HG02885 (cell line): ENCODE data around the gene BAG5.
"Not testable (repeated sequence)": the region's sequence is repeated elsewhere in the genome, so short reads cannot be mapped to it uniquely, and the experiment has no call there.

Experiments
- ATAC-seq: cut with Tn5 transposase; IDR thresholded peaks from one replicate; pipeline ENCODE4 v1.9.1; 2021; ENCODE audit warnings: mild to moderate bottlenecking; ENCODE audit not compliant: unreplicated experiment, poor library complexity

BAG5 gene

DNA sequence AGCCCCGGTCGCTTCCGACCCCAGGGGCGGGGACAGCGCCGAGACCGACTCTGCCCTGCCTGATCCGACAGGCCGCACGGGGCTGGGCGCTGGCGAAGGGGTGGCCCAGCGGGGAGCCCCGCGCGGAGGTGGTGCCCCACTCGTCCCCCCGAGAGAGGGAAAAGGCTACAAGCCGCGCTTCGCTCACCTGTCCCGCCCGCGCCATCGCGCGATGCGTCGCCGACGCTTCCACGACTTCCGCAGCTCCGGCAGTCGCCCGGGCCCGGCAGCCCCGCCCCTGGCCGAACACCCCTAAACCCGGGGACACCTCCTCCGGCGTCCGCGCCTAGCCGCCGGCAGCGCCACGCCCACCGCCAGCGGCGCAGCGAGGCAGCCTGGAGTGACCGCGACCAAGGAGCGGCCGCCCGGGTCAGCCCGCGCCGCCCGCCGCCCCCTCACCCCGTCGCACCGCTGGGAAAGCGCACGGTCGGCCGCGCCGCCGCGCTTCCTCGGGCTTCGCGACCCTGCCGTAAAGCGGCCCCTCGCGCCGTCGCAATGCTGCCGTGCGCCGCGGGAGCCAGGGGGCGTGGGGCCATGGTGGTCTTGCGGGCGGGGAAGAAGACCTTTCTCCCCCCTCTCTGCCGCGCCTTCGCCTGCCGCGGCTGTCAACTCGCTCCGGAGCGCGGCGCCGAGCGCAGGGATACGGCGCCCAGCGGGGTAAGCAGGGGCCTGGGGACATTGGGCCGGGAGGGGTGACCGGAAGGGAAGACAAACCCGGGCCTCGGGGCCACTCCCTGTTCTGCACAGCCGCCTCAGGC, at the start of gene BAG5, which contains the start of gene COA8:
TSS of gene BAG5 (minus strand) at position 229 of the 797 bp plus-strand sequence. CDS start 1,493 bp downstream, outside the sequence.
TSS of gene COA8 (plus strand) at position 532 of the 797 bp plus-strand sequence. CDS start at position 574, 42 bp downstream.
- peak; percentile 78 for ATAC-seq

- no peak for ATAC-seq
Measured at GRCh38 chr14:103611215-103611614, 48.8 kb upstream of the BAG5 start.

DNA sequence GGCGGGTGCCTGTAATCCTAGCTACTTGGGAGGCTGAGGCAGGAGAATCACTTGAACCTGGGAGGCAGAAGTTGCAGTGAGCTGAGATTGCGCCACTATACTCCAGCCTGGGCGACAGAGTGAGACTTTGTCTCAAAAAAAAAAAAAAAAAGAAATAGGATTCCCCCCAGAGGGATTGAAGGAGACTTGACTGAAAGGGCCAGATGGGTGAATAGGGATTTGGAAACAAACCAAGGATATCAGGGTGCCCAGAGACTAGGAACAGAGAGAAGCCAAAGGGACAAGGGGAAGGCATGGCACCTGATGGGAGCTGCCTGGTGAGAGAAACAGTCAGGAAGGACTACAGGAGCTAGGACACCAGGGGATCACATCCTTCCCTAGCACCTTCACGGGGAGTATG, 46.6 kb upstream of the BAG5 start:
- ATAC-seq: not testable (repeated sequence)

DNA sequence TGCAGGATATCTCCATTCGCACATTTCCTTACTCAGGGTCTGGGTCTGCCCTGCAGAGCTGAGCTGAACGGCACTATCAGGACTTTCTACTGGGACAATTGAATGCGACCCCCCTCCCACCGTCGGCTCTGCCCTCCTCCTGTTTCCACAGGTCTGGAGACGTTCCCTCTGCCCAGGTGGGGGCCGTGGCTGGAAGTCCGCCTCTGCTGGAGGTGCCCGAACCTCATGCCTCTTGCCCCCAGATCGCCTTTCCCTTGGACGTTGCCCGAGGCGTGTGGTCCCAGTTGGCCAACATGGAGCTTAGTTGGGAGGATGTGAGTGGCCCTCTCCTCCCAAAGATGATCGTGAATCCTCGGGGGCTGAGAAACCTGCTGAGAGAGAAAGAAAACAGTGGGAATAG, 45.4 kb upstream of the BAG5 start:
- no peak for ATAC-seq

GRCh38 chr14:103606963-103607668, 44.7 kb upstream of the BAG5 start:
- no peak for ATAC-seq

GRCh38 chr14:103604620-103605019, 42.2 kb upstream of the BAG5 start:
- no peak for ATAC-seq

GRCh38 chr14:103600503-103600902, 38.0 kb upstream of the BAG5 start:
- ATAC-seq: no peak

DNA sequence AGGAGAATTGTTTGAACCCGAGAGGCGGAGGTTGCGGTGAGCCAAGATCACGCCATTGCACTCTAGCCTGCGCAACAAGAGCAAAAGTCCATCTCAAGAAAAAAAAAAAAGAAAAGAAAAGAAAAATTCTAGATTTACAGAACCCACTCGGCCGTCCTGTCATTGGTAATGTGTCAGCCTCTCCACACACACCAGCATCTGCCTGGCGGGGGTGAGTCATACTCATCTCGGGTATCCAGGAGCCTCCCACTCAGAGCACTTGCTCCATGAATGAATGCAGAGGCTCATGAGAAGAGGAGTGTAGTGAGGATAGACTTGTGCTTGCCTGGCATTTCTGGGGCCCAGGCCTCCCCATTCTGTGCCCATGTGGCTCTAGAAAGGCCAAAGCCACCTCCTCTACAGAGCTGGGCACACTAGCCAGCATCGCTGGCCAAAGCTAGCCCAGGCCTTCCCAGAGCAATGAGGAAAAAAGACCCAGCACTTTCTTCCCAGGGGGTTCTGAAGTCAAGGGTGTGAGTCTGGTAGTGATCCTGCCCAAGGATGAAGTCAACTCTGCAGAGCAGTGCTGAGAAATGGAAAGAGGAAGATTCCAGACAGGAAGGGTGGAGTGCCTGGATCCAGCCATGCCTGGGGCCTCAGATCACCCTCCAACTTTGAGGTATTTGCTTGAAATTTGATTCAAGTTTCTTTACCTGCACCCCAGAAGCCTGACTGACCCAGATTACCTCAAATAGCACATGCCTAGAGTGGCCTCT, 35.3 kb upstream of the BAG5 start:
- no peak for ATAC-seq

DNA sequence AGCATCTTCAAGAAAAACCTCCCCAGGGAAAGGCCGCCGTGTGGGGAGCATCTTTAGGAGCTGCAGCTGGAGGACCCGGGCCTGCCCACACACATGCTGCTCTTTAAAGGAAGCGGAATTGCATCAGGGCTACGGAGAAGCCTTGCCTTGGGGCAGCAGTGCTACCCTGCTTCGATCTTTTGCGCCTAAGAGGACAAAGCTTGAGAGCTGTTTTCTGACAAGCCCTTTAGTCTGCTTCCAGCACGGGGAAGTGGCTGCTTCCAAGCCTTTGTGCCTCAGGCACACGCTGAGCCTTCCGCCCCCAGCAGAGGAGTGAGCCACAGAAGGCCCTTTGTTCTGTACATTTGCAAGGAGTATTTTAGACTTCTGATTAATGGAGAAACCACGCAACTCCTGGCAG, 31.8 kb upstream of the BAG5 start:
- ATAC-seq: no peak

DNA sequence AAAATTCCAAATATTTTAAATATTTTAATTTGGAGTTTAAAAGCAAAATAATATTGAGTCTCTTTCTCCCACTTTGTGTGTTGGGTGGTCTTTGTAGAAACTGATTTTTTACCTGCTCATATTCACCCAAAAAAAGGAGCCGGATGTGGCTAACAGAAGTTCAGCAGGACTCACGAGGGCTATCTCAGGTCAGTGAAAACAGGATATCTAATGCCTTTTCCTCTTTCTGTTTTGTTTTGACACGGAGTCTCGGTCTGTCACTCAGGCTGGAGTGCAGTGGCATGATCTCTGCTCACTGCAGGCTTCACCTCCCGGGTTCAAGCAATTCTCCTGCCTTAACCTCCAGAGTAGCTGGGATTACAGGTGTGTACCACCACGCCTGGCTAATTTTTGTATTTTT, 31.1 kb upstream of the BAG5 start:
- ATAC-seq: peak; percentile 90

- no peak for ATAC-seq
Measured at GRCh38 chr14:103584326-103584915, 22.0 kb upstream of the BAG5 start.

DNA sequence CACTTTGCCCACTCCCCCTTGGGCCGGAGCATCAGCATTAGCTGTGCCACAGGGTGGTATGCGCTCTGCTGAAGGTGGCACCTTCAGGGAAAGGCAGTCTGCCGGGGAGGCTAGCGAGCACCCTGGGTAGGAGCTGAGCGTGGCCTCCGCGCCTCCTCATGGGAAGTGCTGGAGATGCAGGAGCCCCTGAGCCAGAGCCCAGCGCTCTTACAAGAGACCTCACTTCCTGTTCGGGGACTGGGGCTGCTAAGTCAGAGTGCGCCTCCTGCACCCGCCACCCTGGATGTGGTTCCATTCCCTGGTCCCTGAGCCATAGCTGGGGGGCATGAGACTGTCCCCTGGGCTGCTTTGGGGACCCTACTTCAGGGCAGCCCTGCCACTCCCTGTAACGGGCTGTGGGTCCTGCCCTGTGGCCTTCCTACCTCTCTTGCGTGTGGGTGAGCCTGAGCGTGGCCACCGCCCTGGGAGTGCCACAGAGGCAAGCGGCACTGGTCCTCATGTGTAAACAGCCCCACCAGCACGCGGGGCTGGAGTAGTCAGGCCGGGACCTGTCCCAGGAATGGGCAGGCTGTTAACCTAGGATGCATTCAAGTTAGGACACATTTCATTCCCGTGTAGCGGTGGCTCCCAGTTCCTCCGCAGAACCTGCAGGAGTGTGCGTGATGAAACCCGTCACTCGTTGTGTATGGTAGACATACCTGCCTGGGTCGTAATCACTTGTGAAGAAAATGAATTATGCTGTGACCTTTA, 19.7 kb upstream of the BAG5 start:
- no peak for ATAC-seq

DNA sequence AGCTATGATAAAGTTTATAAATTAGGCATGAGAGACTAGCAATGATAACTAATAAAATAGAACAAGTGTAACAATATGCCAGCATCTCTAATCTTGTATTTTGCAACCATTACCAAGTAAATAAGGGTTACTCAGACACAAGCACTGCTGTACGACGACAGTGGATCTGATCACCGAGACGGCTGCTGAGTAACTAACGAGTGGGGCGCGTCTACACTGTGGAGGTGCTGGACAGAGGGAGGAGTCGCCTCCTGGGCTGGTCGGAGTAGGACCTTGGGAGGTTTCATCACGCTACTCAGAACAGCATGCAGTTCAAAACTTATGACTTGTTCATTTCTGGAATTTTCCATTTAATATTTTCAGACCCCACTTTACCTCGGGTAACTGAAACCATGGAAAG, 18.7 kb upstream of the BAG5 start:
- no peak for ATAC-seq

DNA sequence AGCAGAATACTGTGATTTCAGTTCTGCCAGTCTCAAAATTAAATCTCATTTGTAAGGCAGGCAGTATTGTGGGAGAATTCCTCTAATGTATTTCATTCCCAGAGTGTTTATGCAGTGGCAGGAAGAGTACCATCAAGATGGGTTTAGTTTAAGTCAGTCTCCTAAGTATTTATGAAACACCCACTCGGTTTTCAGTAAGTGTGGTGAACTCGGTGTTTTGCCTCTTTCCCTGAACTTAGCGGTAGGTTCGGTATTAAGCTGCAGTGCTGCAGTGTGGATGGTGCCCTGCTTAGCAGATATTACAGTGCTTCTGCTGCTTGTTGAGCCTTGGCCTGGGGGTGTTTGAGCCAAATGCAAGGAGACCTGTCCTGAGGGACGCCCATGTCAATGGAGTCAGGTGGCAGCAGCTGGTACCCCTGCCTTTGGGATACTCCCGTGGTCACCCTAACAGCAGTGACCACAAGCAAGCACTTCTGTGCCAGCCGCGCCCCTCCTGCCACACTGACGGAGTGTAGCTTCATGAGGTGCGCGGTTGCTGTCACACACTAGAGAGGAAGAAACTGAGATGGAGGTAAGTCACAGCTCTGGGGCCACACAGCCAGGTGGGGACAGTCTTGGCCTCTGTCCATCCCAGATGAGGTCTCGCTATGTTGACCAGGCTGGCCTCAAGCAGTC, 16.1 kb upstream of the BAG5 start:
- ATAC-seq: no peak

DNA sequence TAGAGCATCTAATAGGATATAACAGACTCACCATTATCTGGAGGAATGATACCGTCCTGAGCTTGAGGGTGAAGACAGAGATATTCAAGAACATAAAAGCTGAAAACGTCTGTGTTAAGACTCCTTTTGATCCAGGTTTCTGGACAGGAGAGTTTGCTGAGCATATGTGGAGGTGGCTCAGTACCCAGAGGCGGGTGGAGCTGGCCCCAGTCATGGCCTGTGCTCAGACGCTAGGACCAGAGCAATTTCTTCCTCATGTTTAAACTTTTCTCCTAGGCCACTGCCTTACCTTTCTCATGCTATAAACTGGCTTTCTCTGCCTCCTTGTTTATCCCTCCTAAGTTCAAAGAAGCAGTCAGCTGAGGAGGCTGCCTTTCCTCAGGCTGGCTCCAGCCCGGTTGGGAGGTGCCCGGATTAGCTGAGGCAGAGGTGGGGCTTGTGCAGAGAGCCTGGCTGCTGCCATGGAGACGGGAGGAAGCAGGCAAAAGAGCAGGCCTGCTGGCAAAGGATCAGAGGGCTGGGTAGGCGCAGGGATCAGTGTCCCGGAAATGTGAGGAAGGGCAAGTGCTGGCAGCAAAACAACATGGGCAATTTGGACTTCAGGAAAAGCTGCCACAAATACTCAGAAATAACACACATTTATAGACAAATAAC, 14.0 kb upstream of the BAG5 start:
- ATAC-seq: no peak

GRCh38 chr14:103574707-103575285, 12.3 kb upstream of the BAG5 start:
- ATAC-seq: no peak

- no peak for ATAC-seq
Measured at GRCh38 chr14:103574104-103574503, 11.6 kb upstream of the BAG5 start.

DNA sequence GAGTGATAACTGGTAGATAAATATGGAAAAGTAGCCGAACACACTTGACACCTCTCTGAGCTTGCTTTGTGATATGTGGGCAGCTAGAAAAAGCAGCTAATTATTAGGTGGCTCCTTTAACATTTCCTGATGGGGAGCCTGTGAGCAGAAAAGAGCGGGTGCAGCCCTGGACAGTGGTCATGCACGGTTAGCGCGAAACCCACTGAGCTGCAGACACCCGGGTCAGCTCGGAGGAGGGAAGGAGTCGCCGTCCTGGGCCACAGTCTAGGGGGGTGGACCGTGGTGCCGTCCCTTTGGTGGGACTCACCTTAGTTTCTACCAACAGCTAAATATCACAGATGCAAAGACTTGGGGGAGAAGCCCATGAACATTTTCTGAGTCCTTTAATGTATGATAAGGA, 7.0 kb upstream of the BAG5 start:
- ATAC-seq: no peak
